ENCODE data around the gene ITPRID2. TPM values are rescaled to one million over a fixed set of nuclear protein-coding genes. Genes with fewer than 3 reads are reported as not detected.

The ITPRID2 gene
- total and polyA plus RNA-seq, 2 of the 4 experiments (the other 2 are of a cell fraction) = 74.1 to 187 TPM

DNA sequence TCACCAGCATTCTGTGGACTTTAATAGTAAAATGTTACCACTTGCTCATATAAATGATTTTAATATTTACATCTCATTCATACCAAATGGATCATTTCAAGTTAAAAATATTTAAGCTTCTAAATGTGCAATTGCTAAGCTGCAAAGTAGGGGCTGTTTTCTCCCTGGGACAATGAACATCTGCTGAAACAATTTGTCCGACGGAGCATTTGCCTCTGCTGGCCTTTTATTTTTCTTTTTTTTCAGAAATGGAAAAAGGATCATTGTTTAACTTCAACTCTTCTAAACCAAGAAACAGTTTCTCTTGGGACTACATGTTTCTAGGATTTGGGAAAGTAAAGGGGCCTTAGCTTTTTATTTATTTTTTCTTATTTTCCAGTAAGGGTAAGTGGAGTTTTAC, 43.8 kb upstream of the ITPRID2 start:
- DNase-seq = no peak

More for the DNA sequence above, 43.8 kb upstream of the ITPRID2 start:
- Histone ChIP-seq H4K5ac (ENCODE audit: low read depth, low read length) (no peak overlapping the region), H3K9ac (ENCODE audit: low read depth, low read length) (no peak overlapping the region), H3K56ac (ENCODE audit: extremely low read depth, insufficient read depth, low read length) (no peak overlapping the region), H4K8ac (ENCODE audit: low read depth in 2 of 2, low read length in 2 of 2) (no peak overlapping the region), H3K18ac (ENCODE audit: low read depth, low read length) (no peak overlapping the region), H2BK15ac (ENCODE audit: low read depth, low read length) (no peak overlapping the region), H2BK20ac (ENCODE audit: low read depth, low read length) (no peak overlapping the region), H3K4me3 (ENCODE audit: insufficient read depth, low read depth, low read length) (no peak overlapping the region), H3K4ac (ENCODE audit: low read depth, low read length) (no peak overlapping the region), H3K23ac (ENCODE audit: low read depth, low read length) (no peak overlapping the region), H3K36me3 (ENCODE audit: control insufficient read depth, insufficient read depth, low read length) (no peaks in the 10 kb centered on the region), H4K20me1 (ENCODE audit: insufficient read depth, low read length) (no peaks in the 10 kb centered on the region), H4K91ac (ENCODE audit: insufficient read depth, low read depth, low read length) (no peak overlapping the region), H3K14ac (replicated peaks; ENCODE audit: low read depth, low read length) (no peak overlapping the region), H3K27ac (ENCODE audit: insufficient read depth, low read length) (no peak overlapping the region), H3K27me3 (ENCODE audit: control insufficient read depth, insufficient read depth, low read length) (no peaks in the 10 kb centered on the region), H3K9me3 (ENCODE audit: control insufficient read depth, insufficient read depth, low read length) (no peaks in the 10 kb centered on the region), H3K79me1 (ENCODE audit: low read depth in 1 of 2, low read length in 2 of 2) (no peaks in the 10 kb centered on the region), H2AFZ (replicated peaks; ENCODE audit: low read length, poor library complexity) (no peak overlapping the region), H2BK120ac (ENCODE audit: low read depth, low read length) (no peak overlapping the region), H2AK5ac (ENCODE audit: low read depth, low read length) (no peak overlapping the region), H2AK9ac (replicated peaks; ENCODE audit: low read depth, low read length, poor library complexity) (no peak overlapping the region), H3K4me2 (ENCODE audit: low read depth, low read length) (no peak overlapping the region), H3K4me1 (ENCODE audit: control insufficient read depth, insufficient read depth, low read length) (no peaks in the 10 kb centered on the region), H2BK5ac (ENCODE audit: low read depth, low read length, poor library complexity, severe bottlenecking) (no peak overlapping the region), H3K9me1 (ENCODE audit: insufficient read depth, low read length) (no peaks in the 10 kb centered on the region)
- POLR2A ChIA-PET (ENCODE audit: unreplicated experiment) = no interaction called here
- CTCF ChIA-PET = no interaction called here
- dilution Hi-C loops (cut with HindIII; ENCODE audit: low sequenced_read_pairs, unreplicated experiment) (no loop called here), in situ Hi-C loops (cut with MboI; ENCODE audit: low sequenced_read_pairs) (no loop called here), intact Hi-C loops (cut with micrococcal nuclease) (no loop called here)
- ATAC-seq (ENCODE audit: low read depth) = no peak
- BruUV-seq (replicated peaks) = no TSS peak
- TF ChIP-seq RCOR1 (IDR thresholded peaks at IDR 0.05; ENCODE audit: insufficient replicate concordance, low read length) (no peak), CHD1 (IDR thresholded peaks at IDR 0.05; ENCODE audit: low read depth, low read length) (no peak)
- no CpG with 5 or more reads among the region's 2 CpGs for WGBS, 2 experiments (ENCODE audit: extremely low coverage in 2 of 2, insufficient read length in 1 of 2)

Data from IMR-90 (cell line).